ENCODE data around the gene R3HDM1.
"Not testable (repeated sequence)": the region's sequence is repeated elsewhere in the genome, so short reads cannot be mapped to it uniquely, and the experiment has no call there.

R3HDM1 gene

GRCh38 chr2:135647836-135648579 is 116.7 kb downstream of the R3HDM1 start:
- DNase-seq: no peak

- DNase-seq: no peak
Measured at GRCh38 chr2:135650721-135651120, 119.4 kb downstream of the R3HDM1 start.

- no peak for DNase-seq
Measured at GRCh38 chr2:135651717-135652116, 120.4 kb downstream of the R3HDM1 start.

- DNase-seq: not testable (repeated sequence)
Measured at GRCh38 chr2:135654239-135654638, 123.0 kb downstream of the R3HDM1 start.

GRCh38 chr2:135657806-135658582 is 126.7 kb downstream of the R3HDM1 start:
- peak; percentile 39 to 61 for DNase-seq

GRCh38 chr2:135662088-135662487 is 130.8 kb downstream of the R3HDM1 start:
- DNase-seq: no peak

- DNase-seq: no peak
Measured at GRCh38 chr2:135663148-135663700, 131.9 kb downstream of the R3HDM1 start.

- DNase-seq: no peak
Measured at GRCh38 chr2:135664623-135665068, 133.4 kb downstream of the R3HDM1 start.

- no peak for DNase-seq
Measured at GRCh38 chr2:135667045-135667444, 135.8 kb downstream of the R3HDM1 start.

GRCh38 chr2:135674453-135674852 is 143.2 kb downstream of the R3HDM1 start:
- DNase-seq: no peak

GRCh38 chr2:135676031-135676430 is 144.7 kb downstream of the R3HDM1 start:
- DNase-seq: no peak

GRCh38 chr2:135679125-135679524 is 147.8 kb downstream of the R3HDM1 start:
- no peak for DNase-seq

- no peak for DNase-seq
Measured at GRCh38 chr2:135685361-135685760, 154.1 kb downstream of the R3HDM1 start.

- DNase-seq: no peak
Measured at GRCh38 chr2:135688978-135689377, 157.7 kb downstream of the R3HDM1 start.

GRCh38 chr2:135689679-135690078 is 158.4 kb downstream of the R3HDM1 start:
- DNase-seq: peak in 1 of 2 donors; percentile 4

GRCh38 chr2:135694711-135695110 is 163.4 kb downstream of the R3HDM1 start:
- no peak for DNase-seq

- DNase-seq: no peak
Measured at GRCh38 chr2:135698838-135699237, 167.6 kb downstream of the R3HDM1 start.

GRCh38 chr2:135701442-135701841 is 170.2 kb downstream of the R3HDM1 start:
- no peak for DNase-seq

GRCh38 chr2:135703300-135703699 is 172.0 kb downstream of the R3HDM1 start:
- no peak for DNase-seq

- DNase-seq: not testable (repeated sequence)
Measured at GRCh38 chr2:135704075-135704474, 172.8 kb downstream of the R3HDM1 start.

- no peak for DNase-seq
Measured at GRCh38 chr2:135708159-135708558, 176.9 kb downstream of the R3HDM1 start.

- DNase-seq: peak; percentile 58 to 71
Measured at GRCh38 chr2:135709992-135710391, 178.7 kb downstream of the R3HDM1 start.

- not testable (repeated sequence) for DNase-seq
Measured at GRCh38 chr2:135715086-135715485, 183.8 kb downstream of the R3HDM1 start.

Measured in CD4-positive, alpha-beta T cell treated with Interferon alpha-2 for 1 hour (primary cell).